Naive thymus-derived CD4-positive, alpha-beta T cell (primary cell): ENCODE results near the gene SASH3. TPM values are rescaled to one million over a fixed set of nuclear protein-coding genes. Genes with fewer than 3 reads are reported as not detected.
A peak's percentile ranks its signal among the peaks of the same experiment; 100 is the strongest.

Experiments used
- ATAC-seq: fragments of 150-1000 bp; cut with Tn5 transposase; 2 replicates; pipeline ENCODE4 v1.10.0; 2021; ENCODE audit warnings: mild to moderate bottlenecking, moderate library complexity
- CTCF ChIA-PET: fragments of 350-600 bp; sonication (Branson Sonifier 250); formaldehyde crosslinking; loops from one replicate; lab custom pipeline; 2021; ENCODE audit warnings: antibody characterized with exemption; lab: Charles Lee
- POLR2A ChIA-PET: fragments of 350-600 bp; sonication (Branson Sonifier 250); formaldehyde crosslinking; loops from one replicate; lab custom pipeline; 2021; ENCODE audit warnings: antibody characterized with exemption, inconsistent platforms; lab: Charles Lee
- DNase-seq, 9 donors: peaks; one replicate each; pipeline versions ENCODE4 v3.0.0 to v3.0.0-alpha.2; 2020 to 2022; ENCODE audit warnings: mixed read lengths in 1 of 9
- H3K27ac ChIP-seq: one replicate; pipeline ENCODE4 v1.7.0; 2013; ENCODE audit warnings: mild to moderate bottlenecking, low read depth, low read length, moderate library complexity
- H3K27me3 ChIP-seq, 2 donors: one replicate each; pipeline ENCODE4 v1.7.0; 2013; ENCODE audit warnings: low read length in 2 of 2, mild to moderate bottlenecking in 2 of 2, moderate library complexity in 2 of 2; ENCODE audit not compliant: control insufficient read depth in 2 of 2, insufficient read depth in 2 of 2
- H3K36me3 ChIP-seq, 3 experiments: 1 replicate in 2 of 3; 2 replicates in 1 of 3; pipeline ENCODE4 v1.7.0; 2013; ENCODE audit warnings: low read length in 3 of 3, mild to moderate bottlenecking in 3 of 3, moderate library complexity in 1 of 3; ENCODE audit not compliant: insufficient read depth in 3 of 3, control insufficient read depth in 2 of 3
- H3K4me1 ChIP-seq, 2 donors: one replicate each; pipeline ENCODE4 v1.7.0; 2013; ENCODE audit warnings: low read length in 2 of 2, mild to moderate bottlenecking in 2 of 2, moderate library complexity in 1 of 2; ENCODE audit not compliant: control insufficient read depth in 2 of 2, insufficient read depth in 2 of 2
- H3K4me3 ChIP-seq: 2 replicates; pipeline ENCODE4 v1.7.0; 2013; ENCODE audit warnings: mild to moderate bottlenecking, low read length
- H3K9me3 ChIP-seq, 3 experiments: 1 replicate in 2 of 3; 2 replicates in 1 of 3; pipeline ENCODE4 v1.7.0; 2013; ENCODE audit warnings: low read length in 3 of 3; ENCODE audit not compliant: control insufficient read depth in 2 of 3
- H3K27ac Mint-ChIP-seq, 9 donors: one replicate each; pipeline ENCODE4 v1.8.0; 2020 to 2022; ENCODE audit warnings: mixed read lengths in 9 of 9, mild to moderate bottlenecking in 8 of 9, moderate library complexity in 5 of 9, inconsistent platforms in 2 of 9
- H3K27me3 Mint-ChIP-seq, 5 donors: one replicate each; pipeline ENCODE4 v1.8.0; 2021 to 2022; ENCODE audit warnings: mixed read lengths in 5 of 5, mild to moderate bottlenecking in 1 of 5
- H3K36me3 Mint-ChIP-seq, 5 donors: one replicate each; pipeline ENCODE4 v1.8.0; 2020 to 2022; ENCODE audit warnings: mixed read lengths in 5 of 5, mild to moderate bottlenecking in 3 of 5, inconsistent platforms in 1 of 5
- H3K4me1 Mint-ChIP-seq, 7 donors: one replicate each; pipeline ENCODE4 v1.8.0; 2020 to 2022; ENCODE audit warnings: mixed read lengths in 7 of 7, mild to moderate bottlenecking in 3 of 7, inconsistent platforms in 1 of 7
- H3K4me3 Mint-ChIP-seq, 10 donors: one replicate each; pipeline ENCODE4 v1.8.0; 2020 to 2022; ENCODE audit warnings: mild to moderate bottlenecking in 10 of 10, mixed read lengths in 10 of 10, moderate library complexity in 6 of 10, inconsistent platforms in 2 of 10
- H3K9me3 Mint-ChIP-seq, 11 donors: one replicate each; pipeline ENCODE4 v1.8.0; 2020 to 2022; ENCODE audit warnings: mixed read lengths in 11 of 11, mild to moderate bottlenecking in 4 of 11, inconsistent platforms in 1 of 11, moderate library complexity in 1 of 11
- intact Hi-C, 2 donors: fragments of 100-400 bp; cut with micrococcal nuclease; formaldehyde crosslinking; loops; one replicate each; pipeline ENCODE4 v1.15.1; 2023
- polyA plus RNA-seq, 2 donors: library from polyadenylated mRNA; unstranded; fragments of 300-500 nt; fragmentation: Illumina TruSeq; gene quantifications; one replicate each; pipeline ENCODE4 v1.2.3, GENCODE V29; 2021
- total RNA-seq, 6 experiments: library from RNA in 5 of 6; stranded (reverse) in 5 of 6; gene quantifications; 1 replicate in 5 of 6; 2 replicates in 1 of 6; pipeline ENCODE4 v1.2.3 and lab custom pipeline; 2021 to 2026

Gene SASH3
- total and polyA plus RNA-seq, 7 experiments from 2014 or later, result 71.8 to 262 (median 156) TPM

DNA sequence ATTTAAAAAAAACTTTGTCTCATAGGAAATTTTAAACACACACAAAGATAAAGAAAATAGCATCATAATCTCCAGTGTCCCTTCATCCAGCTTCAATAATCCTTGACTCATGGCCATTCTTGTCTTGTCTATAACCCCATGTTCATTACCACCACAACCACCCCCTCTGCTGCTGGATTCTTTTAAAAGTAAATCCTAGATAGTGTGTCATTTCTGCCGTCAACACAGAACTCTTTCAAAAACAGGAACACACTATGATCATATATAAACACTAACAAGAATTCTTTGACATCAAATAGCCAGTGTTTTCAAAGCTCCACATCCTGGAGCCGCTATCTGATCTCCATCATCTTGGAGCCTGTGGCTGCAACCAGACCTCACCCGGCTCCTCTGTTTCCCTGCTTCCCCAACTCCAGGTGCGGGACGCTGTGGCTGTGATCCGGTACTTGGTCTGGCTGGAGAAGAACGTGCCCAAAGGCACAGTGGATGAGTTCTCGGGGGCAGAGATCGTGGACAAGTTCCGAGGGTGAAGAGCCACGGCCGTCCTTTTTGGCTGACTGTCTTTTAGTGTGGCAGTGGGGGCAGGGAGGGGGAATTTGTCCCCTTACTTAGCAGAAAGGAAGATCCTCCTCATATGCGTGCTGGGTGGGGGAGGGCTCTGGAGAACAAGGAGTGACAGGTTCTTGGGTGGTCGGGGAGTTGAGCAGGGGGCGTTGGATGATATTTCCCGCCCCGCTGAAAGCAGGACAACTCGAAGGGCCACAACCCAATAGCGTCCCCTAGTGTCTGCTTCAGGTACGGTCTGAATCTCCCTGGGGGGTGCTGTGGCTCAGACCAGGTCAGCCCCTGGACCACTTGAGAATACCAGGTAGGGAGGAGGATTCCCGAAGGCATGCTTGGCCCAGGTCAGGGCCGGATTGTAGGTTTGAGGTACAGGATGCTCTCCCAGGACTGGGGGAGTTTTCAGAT is 25.4 kb upstream of the SASH3 start:
- POLR2A ChIA-PET, result interaction anchor here (0.6 to 11.5 kb wide), 6 partner anchors 9 to 45 kb away, joined by 3 to 167 read pairs (median 8); partner anchors contain the start of gene SASH3
- Mint-ChIP-seq H3K9me3 (no peaks in the 10 kb centered on the region), H3K36me3 (no peaks in the 10 kb centered on the region), H3K4me1 (peaks cover 26 to 56% (median 53%) of the 10 kb centered on the region in 7 donors), H3K27ac (peak overlapping the region in 7 of 9 donors; percentile 45 to 71 (median 64)), H3K4me3 (peak overlapping the region in 9 of 10 donors; percentile 10 to 74 (median 47)), H3K27me3 (no peaks in the 10 kb centered on the region)
- no peaks in the 10 kb centered on the region for H3K36me3 ChIP-seq
- ATAC-seq (peak; percentile 44), DNase-seq (no peak)
- CTCF ChIA-PET, result interaction anchor here (0.7 to 1.6 kb wide), 5 partner anchors 9 to 26 kb away, joined by 3 to 6 read pairs (median 3); partner anchors contain the start of gene SASH3
- no peaks in the 10 kb centered on the region for H3K27me3 ChIP-seq
- no peak overlapping the region for H3K4me3 ChIP-seq
- H3K4me1 ChIP-seq, result peaks cover 37 to 44% of the 10 kb centered on the region in 2 donors
- H3K9me3 ChIP-seq, result no peaks in the 10 kb centered on the region
- no peak overlapping the region for H3K27ac ChIP-seq
- intact Hi-C loops, result loop anchor here (2.0 to 10.0 kb wide), 3 partner anchors 14 to 150 kb away; no protein-coding TSS in a partner anchor

DNA sequence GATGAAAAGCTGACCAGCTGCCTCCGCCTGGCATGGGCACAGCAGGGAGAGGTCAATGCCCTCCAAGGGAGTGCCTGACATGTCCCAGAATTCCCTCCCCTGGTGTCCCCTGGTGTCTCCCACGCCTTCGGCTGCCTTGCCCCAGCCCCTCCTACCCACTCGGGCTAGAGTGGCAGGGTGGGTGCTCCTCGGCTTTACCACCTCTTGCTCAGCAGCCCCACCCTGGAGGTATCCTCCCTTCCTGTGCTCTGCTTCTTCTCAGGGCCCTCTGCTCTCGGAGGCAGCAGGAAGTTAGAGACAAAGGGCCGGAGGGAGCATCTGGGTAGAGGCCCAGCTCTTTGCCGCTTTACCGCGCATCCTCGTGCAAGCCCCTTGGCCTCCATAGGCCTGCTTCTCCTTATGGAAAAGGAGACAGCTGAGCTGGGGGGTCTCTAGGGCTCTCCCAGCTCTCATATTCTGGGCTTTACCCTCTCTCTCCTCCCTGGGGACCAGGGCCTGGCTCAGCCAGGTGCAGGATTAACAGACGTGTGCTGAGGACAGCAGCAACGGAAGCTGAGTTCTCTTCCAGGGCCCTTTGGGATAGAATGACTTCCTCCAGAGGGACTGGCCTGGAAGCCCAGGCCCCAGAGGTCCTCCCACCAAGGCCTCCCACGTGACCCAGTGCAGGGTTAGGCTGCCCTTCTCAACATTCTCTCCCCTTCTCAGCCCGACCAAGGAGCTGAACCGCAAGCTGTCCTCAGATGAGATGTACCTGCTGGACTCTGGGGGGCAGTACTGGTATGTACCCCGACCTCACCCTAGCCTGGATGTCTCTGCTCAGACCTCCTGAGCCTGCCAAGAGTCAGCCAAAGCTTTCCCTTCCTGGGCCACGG is 23.7 kb upstream of the SASH3 start:
- Histone ChIP-seq H3K9me3 (no peaks in the 10 kb centered on the region), H3K27me3 (no peaks in the 10 kb centered on the region), H3K36me3 (no peaks in the 10 kb centered on the region), H3K4me3 (peak overlapping the region; percentile 38), H3K4me1 (peaks cover 53 to 59% of the 10 kb centered on the region in 2 donors), H3K27ac (peak overlapping the region; percentile 54)
- CTCF ChIA-PET, result interaction anchor here (0.8 to 1.7 kb wide), 10 partner anchors 10 to 101 kb away, joined by 3 to 11 read pairs (median 4); partner anchors contain the start of genes APLN and SASH3
- intact Hi-C loops, result loop anchor here (2.0 to 10.0 kb wide), 2 partner anchors 13 to 151 kb away; no protein-coding TSS in a partner anchor
- no peaks in the 10 kb centered on the region for H3K36me3 Mint-ChIP-seq
- DNase-seq (peak in 5 of 9 donors; percentile 37 to 45 (median 39)), ATAC-seq (no peak)
- H3K4me3 Mint-ChIP-seq, result peak overlapping the region; percentile 41 to 74 (median 60)
- peaks cover 26 to 71% (median 68%) of the 10 kb centered on the region in 7 donors for H3K4me1 Mint-ChIP-seq
- POLR2A ChIA-PET, result interaction anchor here (0.6 to 11.5 kb wide), 10 partner anchors 9 to 150 kb away, joined by 3 to 167 read pairs (median 4); partner anchors contain the start of genes SASH3 and UTP14A
- no peaks in the 10 kb centered on the region for H3K9me3 Mint-ChIP-seq
- H3K27me3 Mint-ChIP-seq, result no peaks in the 10 kb centered on the region
- H3K27ac Mint-ChIP-seq, result peak overlapping the region in 8 of 9 donors; percentile 28 to 85 (median 58)

DNA sequence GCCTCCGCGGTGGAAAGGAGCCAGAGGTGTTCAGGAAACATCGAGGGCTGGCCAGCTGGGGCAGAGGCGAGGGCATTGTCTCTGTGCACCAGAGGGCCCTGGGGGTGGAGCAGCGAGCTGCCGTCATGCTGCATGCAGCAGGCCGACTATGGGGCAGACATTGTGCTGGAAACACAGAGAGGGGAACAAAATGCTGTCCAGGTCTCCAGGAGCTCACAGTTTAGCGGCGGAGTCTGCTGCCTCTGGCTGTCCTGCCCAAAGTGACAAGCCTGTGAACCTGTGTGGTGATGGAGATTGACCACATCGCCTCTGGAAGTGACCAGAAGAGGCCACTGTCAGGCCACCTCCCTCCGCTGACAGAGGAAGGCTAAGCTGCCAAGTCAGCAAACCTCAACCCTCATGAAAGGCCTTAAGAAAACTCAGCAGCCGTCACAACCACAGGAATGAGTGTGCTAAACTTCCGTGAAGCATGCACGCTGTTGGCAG is 20.1 kb upstream of the SASH3 start:
- DNase-seq (peak in 8 of 9 donors; percentile 40 to 69 (median 59)), ATAC-seq (peak; percentile 85)
- peaks cover 0 to 2% (median 0%) of the 10 kb centered on the region in 11 donors for H3K9me3 Mint-ChIP-seq
- peaks cover 16 to 67% (median 59%) of the 10 kb centered on the region in 7 donors for H3K4me1 Mint-ChIP-seq
- peak overlapping the region in 7 of 9 donors; percentile 10 to 90 (median 31) for H3K27ac Mint-ChIP-seq
- Histone ChIP-seq H3K27ac (no peak overlapping the region), H3K36me3 (no peaks in the 10 kb centered on the region), H3K9me3 (no peaks in the 10 kb centered on the region), H3K4me1 (peaks cover 50 to 55% of the 10 kb centered on the region in 2 donors), H3K27me3 (no peaks in the 10 kb centered on the region), H3K4me3 (no peak overlapping the region)
- intact Hi-C loops, result loop anchor here (1.0 to 10.0 kb wide), 7 partner anchors 10 to 155 kb away; no protein-coding TSS in a partner anchor
- no peaks in the 10 kb centered on the region for H3K27me3 Mint-ChIP-seq
- peak overlapping the region; percentile 8 to 64 (median 51) for H3K4me3 Mint-ChIP-seq
- ChIA-PET CTCF (interaction anchor here (0.6 to 1.9 kb wide), 7 partner anchors 9 to 64 kb away, joined by 3 to 8 read pairs (median 3); partner anchors contain the start of gene SASH3), POLR2A (interaction anchor here (0.6 to 11.5 kb wide), 10 partner anchors 9 to 80 kb away, joined by 3 to 167 read pairs (median 4); partner anchors contain the start of gene SASH3)
- peaks cover 0 to 3% (median 0%) of the 10 kb centered on the region in 5 donors for H3K36me3 Mint-ChIP-seq

DNA sequence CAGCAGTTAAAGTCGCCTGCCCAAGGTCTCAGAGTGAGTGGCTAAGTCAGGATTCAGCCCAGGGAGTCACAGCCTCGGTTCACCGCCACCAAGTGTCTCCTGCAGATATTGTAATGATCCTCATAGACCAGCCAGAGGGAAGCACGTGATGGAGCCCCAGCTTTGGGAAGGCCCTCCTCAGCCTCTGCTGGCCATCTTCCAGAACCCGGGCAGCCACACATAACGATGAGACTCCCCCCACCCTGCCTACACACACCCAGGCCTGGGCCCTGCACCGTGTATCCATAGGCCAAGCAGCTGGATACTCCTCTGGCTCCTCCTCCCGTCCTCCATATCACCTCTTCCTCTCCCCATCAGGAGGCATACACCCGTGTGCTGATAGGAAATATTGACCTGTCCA is 19.6 kb upstream of the SASH3 start:
- Histone ChIP-seq H3K9me3 (no peaks in the 10 kb centered on the region), H3K4me3 (no peak overlapping the region), H3K27ac (no peak overlapping the region), H3K36me3 (no peaks in the 10 kb centered on the region), H3K27me3 (no peaks in the 10 kb centered on the region), H3K4me1 (peaks cover 45 to 52% of the 10 kb centered on the region in 2 donors)
- H3K4me3 Mint-ChIP-seq, result peak overlapping the region; percentile 8 to 64 (median 51)
- no peaks in the 10 kb centered on the region for H3K27me3 Mint-ChIP-seq
- H3K27ac Mint-ChIP-seq, result peak overlapping the region in 6 of 9 donors; percentile 10 to 90 (median 48)
- CTCF ChIA-PET, result interaction anchor here (0.6 to 1.9 kb wide), 5 partner anchors 8 to 64 kb away, joined by 3 to 8 read pairs (median 3); partner anchors contain the start of gene SASH3
- POLR2A ChIA-PET, result interaction anchor here (0.6 to 11.5 kb wide), 6 partner anchors 9 to 81 kb away, joined by 3 to 167 read pairs (median 7); partner anchors contain the start of gene SASH3
- H3K36me3 Mint-ChIP-seq, result peaks cover 0 to 3% (median 0%) of the 10 kb centered on the region in 5 donors
- DNase-seq, result no peak
- intact Hi-C loops, result loop anchor here in 1 of 2 donors (1.0 kb wide), 1 partner anchor 21 kb away; no protein-coding TSS in a partner anchor
- peak; percentile 12 for ATAC-seq
- peaks cover 0 to 2% (median 0%) of the 10 kb centered on the region in 11 donors for H3K9me3 Mint-ChIP-seq
- peaks cover 16 to 61% (median 53%) of the 10 kb centered on the region in 7 donors for H3K4me1 Mint-ChIP-seq

DNA sequence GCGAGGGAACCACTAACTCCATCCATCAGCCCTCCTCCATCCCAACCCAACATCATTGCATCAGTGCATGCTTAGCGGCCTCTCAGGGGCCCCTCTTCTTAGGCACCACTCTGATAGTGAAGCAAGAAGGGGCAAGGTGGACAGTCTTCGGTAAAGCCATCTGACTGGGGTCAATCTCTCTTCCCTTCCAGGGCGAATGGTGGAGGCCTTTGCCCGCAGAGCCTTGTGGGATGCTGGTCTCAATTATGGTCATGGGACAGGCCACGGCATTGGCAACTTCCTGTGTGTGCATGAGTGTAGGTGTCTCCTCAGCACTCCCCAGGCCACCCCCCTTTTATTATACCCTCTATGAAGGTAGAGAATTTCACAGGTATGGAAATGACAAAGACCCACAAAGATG is 18.8 kb upstream of the SASH3 start:
- ChIA-PET CTCF (no interaction called here), POLR2A (interaction anchor here (0.9 to 3.0 kb wide), 3 partner anchors 8 to 21 kb away, joined by 3 to 26 read pairs (median 10); no protein-coding TSS in a partner anchor)
- Histone ChIP-seq H3K4me3 (no peak overlapping the region), H3K27ac (no peak overlapping the region), H3K27me3 (no peaks in the 10 kb centered on the region), H3K36me3 (no peaks in the 10 kb centered on the region), H3K9me3 (no peaks in the 10 kb centered on the region), H3K4me1 (peaks cover 36 to 43% of the 10 kb centered on the region in 2 donors)
- H3K4me1 Mint-ChIP-seq, result peaks cover 11 to 57% (median 48%) of the 10 kb centered on the region in 7 donors
- H3K27me3 Mint-ChIP-seq, result no peaks in the 10 kb centered on the region
- peaks cover 0 to 2% (median 0%) of the 10 kb centered on the region in 11 donors for H3K9me3 Mint-ChIP-seq
- ATAC-seq (no peak), DNase-seq (no peak)
- H3K4me3 Mint-ChIP-seq, result no peak overlapping the region
- peaks cover 0 to 5% (median 0%) of the 10 kb centered on the region in 5 donors for H3K36me3 Mint-ChIP-seq
- peak overlapping the region in 2 of 9 donors; percentile 38 to 90 for H3K27ac Mint-ChIP-seq
- intact Hi-C loops, result loop anchor here in 1 of 2 donors (1.0 kb wide), 1 partner anchor 20 kb away; no protein-coding TSS in a partner anchor
